KG1 (cell line): ENCODE data around the gene VPS8.
"Not testable (repeated sequence)": the region's sequence is repeated elsewhere in the genome, so short reads cannot be mapped to it uniquely, and the experiment has no call there.

ENCODE experiments used
- DNase-seq: peaks from one replicate; lab custom pipeline; 2025; lab: John Stamatoyannopoulos, UW

The VPS8 gene

GRCh38 chr3:184914628-184915027 is 102.7 kb downstream of the VPS8 start:
- DNase-seq, result no peak

- DNase-seq, result no peak
Measured at GRCh38 chr3:184918750-184919149, 106.8 kb downstream of the VPS8 start.

GRCh38 chr3:184919651-184920050 is 107.7 kb downstream of the VPS8 start:
- no peak for DNase-seq

GRCh38 chr3:184924547-184924946 is 112.6 kb downstream of the VPS8 start:
- no peak for DNase-seq

- no peak for DNase-seq
Measured at GRCh38 chr3:184927796-184928315, 115.9 kb downstream of the VPS8 start.

- DNase-seq, result no peak
Measured at GRCh38 chr3:184932777-184933176, 120.8 kb downstream of the VPS8 start.

GRCh38 chr3:184937611-184938010 is 125.6 kb downstream of the VPS8 start:
- no peak for DNase-seq

GRCh38 chr3:184941408-184941807 is 129.4 kb downstream of the VPS8 start:
- no peak for DNase-seq

- no peak for DNase-seq
Measured at GRCh38 chr3:184942735-184943134, 130.8 kb downstream of the VPS8 start.

- no peak for DNase-seq
Measured at GRCh38 chr3:184944241-184944640, 132.3 kb downstream of the VPS8 start.

GRCh38 chr3:184945886-184946625 is 134.1 kb downstream of the VPS8 start:
- DNase-seq, result no peak

- DNase-seq, result no peak
Measured at GRCh38 chr3:184946917-184947316, 135.0 kb downstream of the VPS8 start.

- DNase-seq, result no peak
Measured at GRCh38 chr3:184949251-184949965, 137.4 kb downstream of the VPS8 start.

GRCh38 chr3:184950816-184951215 is 138.8 kb downstream of the VPS8 start:
- not testable (repeated sequence) for DNase-seq

- no peak for DNase-seq
Measured at GRCh38 chr3:184952671-184953070, 140.7 kb downstream of the VPS8 start.

- no peak for DNase-seq
Measured at GRCh38 chr3:184953401-184953800, 141.4 kb downstream of the VPS8 start.

GRCh38 chr3:184954251-184954650 is 142.3 kb downstream of the VPS8 start:
- DNase-seq, result no peak

- DNase-seq, result not testable (repeated sequence)
Measured at GRCh38 chr3:184954851-184955250, 142.9 kb downstream of the VPS8 start.

GRCh38 chr3:184965639-184966430 is 153.9 kb downstream of the VPS8 start:
- DNase-seq, result no peak

- no peak for DNase-seq
Measured at GRCh38 chr3:184968115-184968514, 156.1 kb downstream of the VPS8 start.

- DNase-seq, result no peak
Measured at GRCh38 chr3:184970186-184970585, 158.2 kb downstream of the VPS8 start.

- DNase-seq, result no peak
Measured at GRCh38 chr3:184977796-184978195, 165.8 kb downstream of the VPS8 start.
